Activated T-helper 1 cell treated with anti-CD3 and anti-CD28 coated beads, Interleukin-12 subunit alpha, Interleukin-12 subunit beta, Interleukin-2, Interleukin-4 antibody, amounts not matched to agents 30 ng/mL and 10 ng/mL and 1 ng/mL, durations not matched to agents 14 hours and 24 hours and 36 hours (primary cell): ENCODE data around the gene ZIC5. TPM values are rescaled to one million over a fixed set of nuclear protein-coding genes. Genes with fewer than 3 reads are reported as not detected.
"Not testable (repeated sequence)": the region's sequence is repeated elsewhere in the genome, so short reads cannot be mapped to it uniquely, and the experiment has no call there.

ENCODE experiments used
- DNase-seq: peaks from one replicate; pipeline ENCODE4 v3.0.0; 2021; ENCODE audit warnings: low spot score
- H3K27ac Mint-ChIP-seq: one replicate; pipeline ENCODE4 v1.8.0; 2021; ENCODE audit warnings: mild to moderate bottlenecking, mixed read lengths
- H3K27me3 Mint-ChIP-seq: one replicate; pipeline ENCODE4 v1.8.0; 2022; ENCODE audit warnings: mild to moderate bottlenecking, moderate library complexity, mixed read lengths; ENCODE audit not compliant: insufficient read depth
- H3K36me3 Mint-ChIP-seq: one replicate; pipeline ENCODE4 v1.8.0; 2021; ENCODE audit warnings: low read depth, mixed read lengths
- H3K4me1 Mint-ChIP-seq: one replicate; pipeline ENCODE4 v1.8.0; 2021; ENCODE audit warnings: low read depth, mixed read lengths
- H3K4me3 Mint-ChIP-seq: one replicate; pipeline ENCODE4 v1.8.0; 2021; ENCODE audit warnings: mild to moderate bottlenecking, moderate library complexity, mixed read lengths
- H3K9me3 Mint-ChIP-seq: one replicate; pipeline ENCODE4 v1.8.0; 2021; ENCODE audit warnings: mixed read lengths
- intact Hi-C: fragments of 100-400 bp; cut with micrococcal nuclease; formaldehyde crosslinking; loops from one replicate; pipeline ENCODE4 v1.15.1; 2024
- total RNA-seq: library from RNA; stranded (reverse); gene quantifications from 2 replicates; pipeline ENCODE4 v1.2.3, GENCODE V29; 2022

ZIC5 gene
- total RNA-seq, 1 donor from 2014 or later: not detected

- DNase-seq: no peak
- Mint-ChIP-seq H3K27ac (peak overlapping the region; percentile 43), H3K4me3 (no peak overlapping the region)
Measured at GRCh38 chr13:99959540-99960230, 11.9 kb downstream of the ZIC5 start.

DNA sequence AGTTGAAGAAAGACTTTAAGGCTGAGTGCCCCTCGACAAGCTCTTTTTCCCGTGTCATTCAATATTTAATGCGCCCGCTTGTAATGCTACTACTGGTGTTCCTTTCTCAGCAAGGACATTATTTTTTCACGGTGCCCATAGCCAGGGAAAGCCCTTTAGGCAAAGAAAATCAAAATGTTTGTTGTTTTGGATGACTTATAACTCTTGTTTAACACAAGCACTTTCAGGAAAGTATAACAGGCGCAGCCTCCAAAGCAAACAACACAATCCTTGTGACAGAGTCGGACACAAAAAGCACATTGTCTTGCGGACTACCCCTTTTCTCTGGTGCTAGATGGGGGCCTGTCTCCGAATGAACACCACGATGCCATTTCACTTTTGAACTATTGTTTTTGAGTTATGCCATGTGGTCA, 12.4 kb downstream of the ZIC5 start:
- Mint-ChIP-seq H3K9me3 (no peaks in the 10 kb centered on the region), H3K4me3 (no peak overlapping the region), H3K36me3 (no peaks in the 10 kb centered on the region), H3K4me1 (peaks cover 5% of the 10 kb centered on the region), H3K27ac (peak overlapping the region; percentile 70), H3K27me3 (peaks cover 75% of the 10 kb centered on the region)
- no peak for DNase-seq
- intact Hi-C loops: loop anchor here (5.0 to 10.0 kb wide), 2 partner anchors 302 to 1456 kb away; partner anchors contain the start of gene NALCN

More at GRCh38 chr13:99959540-99960230, 11.9 kb downstream of the ZIC5 start:
- H3K9me3 Mint-ChIP-seq: no peaks in the 10 kb centered on the region
- H3K4me1 Mint-ChIP-seq: peaks cover 5% of the 10 kb centered on the region
- peaks cover 76% of the 10 kb centered on the region for H3K27me3 Mint-ChIP-seq
- no peaks in the 10 kb centered on the region for H3K36me3 Mint-ChIP-seq
- intact Hi-C loops: loop anchor here (2.0 to 10.0 kb wide), 4 partner anchors 25 to 1455 kb away; partner anchors contain the start of gene NALCN

GRCh38 chr13:99958406-99959126, 13.0 kb downstream of the ZIC5 start:
- intact Hi-C loops: loop anchor here (5.0 to 10.0 kb wide), 2 partner anchors 301 to 1456 kb away; partner anchors contain the start of gene NALCN
- peaks cover 5% of the 10 kb centered on the region for H3K4me1 Mint-ChIP-seq
- H3K36me3 Mint-ChIP-seq: no peaks in the 10 kb centered on the region
- DNase-seq: no peak
- H3K9me3 Mint-ChIP-seq: no peaks in the 10 kb centered on the region
- H3K4me3 Mint-ChIP-seq: no peak overlapping the region
- peaks cover 75% of the 10 kb centered on the region for H3K27me3 Mint-ChIP-seq
- peak overlapping the region; percentile 70 for H3K27ac Mint-ChIP-seq

GRCh38 chr13:99956473-99957349, 14.9 kb downstream of the ZIC5 start:
- H3K9me3 Mint-ChIP-seq: no peaks in the 10 kb centered on the region
- H3K36me3 Mint-ChIP-seq: no peaks in the 10 kb centered on the region
- H3K4me1 Mint-ChIP-seq: peaks cover 5% of the 10 kb centered on the region
- H3K4me3 Mint-ChIP-seq: peak overlapping the region; percentile 33
- intact Hi-C loops: loop anchor here (1.0 to 10.0 kb wide), 4 partner anchors 62 to 1458 kb away; partner anchors contain the start of gene NALCN
- peaks cover 79% of the 10 kb centered on the region for H3K27me3 Mint-ChIP-seq
- no peak overlapping the region for H3K27ac Mint-ChIP-seq
- no peak for DNase-seq

DNA sequence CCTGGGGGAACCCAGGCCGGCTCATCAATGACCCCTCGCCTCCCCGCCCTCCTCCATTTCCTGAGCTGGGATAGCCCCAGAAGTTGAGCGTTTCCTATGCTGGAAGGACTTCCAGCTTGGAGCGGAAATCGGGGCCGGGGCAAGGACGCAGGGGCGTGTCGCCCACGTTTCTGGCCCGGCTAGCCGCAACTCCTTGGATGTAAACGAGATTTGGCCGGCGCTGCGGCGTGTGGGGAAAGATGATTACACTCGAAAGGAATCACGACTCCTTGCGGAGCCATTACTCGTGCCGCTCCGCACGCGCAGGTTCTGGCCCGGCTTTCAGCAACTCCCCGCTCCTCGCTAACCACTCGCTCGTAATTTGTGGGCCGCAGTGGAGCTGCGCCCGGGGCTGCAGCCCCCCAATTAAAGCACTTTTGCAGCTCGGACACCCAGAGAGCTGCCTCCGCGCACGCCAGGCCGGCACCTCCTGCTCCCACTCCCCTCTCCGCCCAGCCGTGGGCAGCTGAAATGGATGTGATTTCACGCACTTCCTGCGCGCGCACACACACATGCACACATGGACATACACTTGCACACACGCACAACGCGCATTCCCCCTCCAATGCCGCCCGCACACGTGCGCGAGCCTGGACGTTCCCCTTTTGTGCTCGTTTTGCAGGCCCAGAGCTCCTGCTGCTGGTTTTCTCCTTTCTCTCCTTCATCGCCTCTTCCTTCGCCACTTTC, 15.7 kb downstream of the ZIC5 start:
- Mint-ChIP-seq H3K36me3 (no peaks in the 10 kb centered on the region), H3K4me3 (no peak overlapping the region), H3K27ac (peak overlapping the region; percentile 72), H3K27me3 (peaks cover 78% of the 10 kb centered on the region), H3K4me1 (peaks cover 5% of the 10 kb centered on the region), H3K9me3 (no peaks in the 10 kb centered on the region)
- no peak for DNase-seq
- intact Hi-C loops: loop anchor here (1.0 to 10.0 kb wide), 4 partner anchors 61 to 1459 kb away; partner anchors contain the start of gene NALCN

GRCh38 chr13:99955107-99955746, 16.3 kb downstream of the ZIC5 start:
- Mint-ChIP-seq H3K36me3 (no peaks in the 10 kb centered on the region), H3K27ac (no peak overlapping the region), H3K9me3 (no peaks in the 10 kb centered on the region), H3K27me3 (peaks cover 79% of the 10 kb centered on the region), H3K4me3 (no peak overlapping the region), H3K4me1 (peaks cover 5% of the 10 kb centered on the region)
- DNase-seq: no peak
- intact Hi-C loops: loop anchor here (5.0 to 10.0 kb wide), 2 partner anchors 298 to 1460 kb away; partner anchors contain the start of gene NALCN

DNA sequence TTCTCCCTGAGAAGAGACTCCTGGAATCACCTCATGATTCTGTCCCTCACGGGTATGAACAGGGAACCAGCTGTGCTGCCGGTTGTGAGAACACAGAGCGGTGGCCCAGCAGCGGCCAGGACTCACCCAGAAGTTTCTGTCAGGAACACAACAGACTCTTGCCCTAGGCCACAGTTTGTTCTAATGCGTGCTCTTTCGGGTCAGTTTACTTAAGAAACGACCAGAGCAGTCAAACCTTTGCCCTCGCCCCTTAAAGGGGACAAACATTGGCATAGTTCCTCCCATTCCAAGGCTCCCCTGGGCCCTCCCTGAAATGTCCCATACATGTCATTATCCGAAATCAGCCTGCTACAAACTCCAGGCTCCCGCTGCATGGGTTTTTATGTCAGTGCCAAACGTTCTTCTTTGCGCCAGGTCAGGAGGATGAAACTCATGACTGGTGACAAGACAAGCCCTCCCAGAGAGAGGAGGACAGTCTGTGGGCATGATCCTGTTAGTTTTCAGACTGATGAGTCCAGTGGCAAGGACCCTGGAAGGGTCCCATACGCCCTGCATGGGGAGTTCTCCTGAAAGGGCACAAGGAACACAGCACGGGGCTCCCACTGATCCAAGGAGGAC, 18.3 kb downstream of the ZIC5 start:
- Mint-ChIP-seq H3K4me3 (no peak overlapping the region), H3K27ac (no peak overlapping the region), H3K4me1 (no peaks in the 10 kb centered on the region), H3K36me3 (no peaks in the 10 kb centered on the region), H3K27me3 (peaks cover 72% of the 10 kb centered on the region), H3K9me3 (no peaks in the 10 kb centered on the region)
- intact Hi-C loops: loop anchor here (10.0 kb wide), 1 partner anchor 1462 kb away; the partner anchor contains the start of gene NALCN
- no peak for DNase-seq

GRCh38 chr13:99951666-99952065, 19.9 kb downstream of the ZIC5 start:
- intact Hi-C loops: loop anchor here (10.0 kb wide), 1 partner anchor 1463 kb away; the partner anchor contains the start of gene NALCN
- H3K27me3 Mint-ChIP-seq: peaks cover 68% of the 10 kb centered on the region

DNA sequence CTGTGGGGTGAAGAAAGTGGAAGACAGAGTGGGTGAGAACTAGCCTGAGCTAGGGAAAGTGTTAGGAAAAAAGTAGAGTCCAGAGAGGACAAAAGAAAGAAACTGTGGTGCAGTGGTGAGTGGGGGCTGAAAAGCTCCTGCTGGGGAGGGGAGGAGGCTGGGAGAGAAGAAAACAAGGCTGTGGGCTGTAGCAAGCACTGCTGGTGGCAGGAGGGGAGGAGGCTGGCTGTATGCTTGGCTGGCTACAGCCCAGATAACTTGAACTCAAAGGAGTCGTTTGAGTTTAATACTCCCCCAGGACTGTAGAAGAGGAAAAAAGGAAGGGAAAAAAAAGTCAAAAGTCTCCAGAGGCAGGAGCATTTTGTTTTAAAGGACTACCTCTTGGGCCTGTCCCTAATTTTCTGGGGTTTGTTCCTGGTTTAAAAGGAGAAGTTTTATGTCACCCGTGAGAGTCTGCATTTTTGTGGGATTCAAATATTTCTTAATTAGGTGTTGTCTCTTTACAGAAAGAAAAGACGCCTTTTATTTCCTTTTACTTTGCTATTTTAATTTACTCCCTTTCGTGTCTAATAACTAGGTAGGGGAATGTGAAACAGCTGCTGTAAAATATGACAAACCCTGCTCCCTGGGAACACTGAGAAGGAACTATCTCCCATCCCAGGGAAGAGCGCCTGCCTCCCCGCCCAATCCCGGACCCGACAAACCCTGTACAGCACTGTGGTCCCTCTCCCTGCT, 21.7 kb downstream of the ZIC5 start:
- Mint-ChIP-seq H3K4me1 (no peaks in the 10 kb centered on the region), H3K27ac (no peak overlapping the region), H3K27me3 (peaks cover 60% of the 10 kb centered on the region), H3K9me3 (no peaks in the 10 kb centered on the region), H3K36me3 (no peaks in the 10 kb centered on the region), H3K4me3 (no peak overlapping the region)
- intact Hi-C loops: loop anchor here (10.0 kb wide), 1 partner anchor 1465 kb away; the partner anchor contains the start of gene NALCN
- DNase-seq: no peak

More at GRCh38 chr13:99951666-99952065, 19.9 kb downstream of the ZIC5 start:
- not testable (repeated sequence) for H3K4me3 Mint-ChIP-seq, DNase-seq, H3K9me3 Mint-ChIP-seq, H3K27ac Mint-ChIP-seq, H3K36me3 Mint-ChIP-seq, H3K4me1 Mint-ChIP-seq

DNA sequence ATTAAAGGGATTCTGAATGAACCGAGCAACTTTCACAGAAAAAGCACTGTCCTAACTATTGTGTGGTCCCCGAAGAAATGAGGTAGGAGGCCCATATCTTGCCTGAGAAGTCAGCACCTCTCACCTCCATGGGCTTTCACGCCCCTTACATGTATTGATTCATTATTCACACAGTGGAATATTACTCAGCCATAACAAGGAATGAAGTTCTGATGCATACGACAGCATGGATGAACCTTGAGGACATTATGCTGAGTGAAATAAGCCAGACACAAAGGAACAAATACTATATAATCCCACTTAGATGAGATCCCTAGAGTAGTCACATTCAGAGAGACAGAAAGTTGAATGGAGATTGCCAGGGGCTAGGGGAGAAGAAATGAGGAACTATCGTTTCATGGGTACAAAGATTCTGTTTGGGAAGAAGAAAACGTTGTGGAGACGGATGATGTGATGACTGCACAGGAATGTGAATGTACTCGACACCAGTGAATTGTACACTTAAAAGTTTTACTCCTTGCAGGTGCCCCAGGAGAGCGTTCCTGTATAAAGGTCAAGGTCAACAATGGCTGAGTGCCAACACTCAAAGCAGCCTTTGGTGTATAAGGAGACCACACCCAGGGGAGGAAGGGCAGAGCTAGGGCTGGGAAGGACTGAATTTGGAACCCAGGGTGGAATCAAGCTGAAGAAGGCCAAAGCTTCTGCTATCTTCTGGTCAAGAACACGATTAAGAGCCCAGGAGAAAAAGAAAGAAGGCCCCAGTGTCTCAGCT, 22.5 kb downstream of the ZIC5 start:
- Mint-ChIP-seq H3K4me1 (no peaks in the 10 kb centered on the region), H3K4me3 (no peak overlapping the region), H3K9me3 (no peaks in the 10 kb centered on the region), H3K36me3 (no peaks in the 10 kb centered on the region), H3K27me3 (peaks cover 60% of the 10 kb centered on the region), H3K27ac (no peak overlapping the region)
- DNase-seq: no peak
- intact Hi-C loops: no loop called here
